Measurements from ENCODE around the gene ANKIB1.
"Not testable (repeated sequence)": the region's sequence is repeated elsewhere in the genome, so short reads cannot be mapped to it uniquely, and the experiment has no call there.

ANKIB1 gene

DNA sequence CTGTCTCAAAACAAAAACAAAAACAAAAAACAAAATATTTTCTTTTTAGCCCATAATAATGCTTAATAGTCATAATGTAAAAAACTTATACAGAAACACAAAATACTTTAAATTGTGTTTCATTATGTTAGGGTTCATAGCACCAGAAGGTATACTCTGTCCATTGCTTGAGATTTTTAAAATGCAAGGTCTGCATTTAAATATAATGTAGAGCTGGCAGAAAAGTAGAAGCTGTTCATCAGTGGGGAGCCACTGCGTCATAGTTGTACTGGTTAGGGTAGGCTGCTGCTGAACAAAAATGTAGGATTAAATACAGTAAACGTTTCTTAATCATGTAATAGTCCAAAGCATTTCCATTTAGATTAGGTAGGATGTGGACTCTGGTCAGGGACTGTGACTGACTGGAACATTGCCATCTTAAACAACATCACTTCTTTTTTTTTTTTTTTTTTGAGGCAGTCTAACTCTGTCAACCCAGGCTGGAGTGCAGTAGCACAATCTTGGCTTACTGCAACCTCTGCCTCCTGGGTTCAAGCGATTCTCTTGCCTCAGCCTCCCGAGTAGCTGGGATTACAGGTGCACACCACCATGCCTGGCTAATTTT lies 85.2 kb downstream of the ANKIB1 start:
- no peak for DNase-seq (ENCODE audit: low spot score)

- DNase-seq (ENCODE audit: low spot score), result no peak
Measured at GRCh38 chr7:92331508-92331907, 85.7 kb downstream of the ANKIB1 start.

- DNase-seq (ENCODE audit: low spot score), result no peak
Measured at GRCh38 chr7:92332782-92333181, 87.0 kb downstream of the ANKIB1 start.

DNA sequence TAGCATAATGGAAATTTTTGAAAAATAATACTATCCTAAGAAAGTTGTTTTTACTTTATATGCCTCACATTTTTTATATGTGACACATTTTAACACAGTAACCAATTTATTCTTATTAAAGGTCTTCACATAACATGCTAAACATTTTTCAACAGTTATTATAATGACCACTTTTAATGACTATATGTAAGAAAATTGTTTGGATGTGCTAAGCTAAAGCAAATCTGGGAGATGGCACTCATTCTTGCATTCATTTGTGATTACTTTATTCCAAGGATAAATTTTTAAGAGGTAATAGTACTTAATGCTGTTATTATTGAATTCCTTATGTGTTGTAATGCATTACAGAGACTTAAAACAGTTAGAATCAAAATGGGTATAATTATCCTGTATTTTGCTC lies 88.1 kb downstream of the ANKIB1 start:
- no peak for DNase-seq (ENCODE audit: low spot score)

GRCh38 chr7:92335574-92335973 lies 89.8 kb downstream of the ANKIB1 start:
- no peak for DNase-seq (ENCODE audit: low spot score)

DNA sequence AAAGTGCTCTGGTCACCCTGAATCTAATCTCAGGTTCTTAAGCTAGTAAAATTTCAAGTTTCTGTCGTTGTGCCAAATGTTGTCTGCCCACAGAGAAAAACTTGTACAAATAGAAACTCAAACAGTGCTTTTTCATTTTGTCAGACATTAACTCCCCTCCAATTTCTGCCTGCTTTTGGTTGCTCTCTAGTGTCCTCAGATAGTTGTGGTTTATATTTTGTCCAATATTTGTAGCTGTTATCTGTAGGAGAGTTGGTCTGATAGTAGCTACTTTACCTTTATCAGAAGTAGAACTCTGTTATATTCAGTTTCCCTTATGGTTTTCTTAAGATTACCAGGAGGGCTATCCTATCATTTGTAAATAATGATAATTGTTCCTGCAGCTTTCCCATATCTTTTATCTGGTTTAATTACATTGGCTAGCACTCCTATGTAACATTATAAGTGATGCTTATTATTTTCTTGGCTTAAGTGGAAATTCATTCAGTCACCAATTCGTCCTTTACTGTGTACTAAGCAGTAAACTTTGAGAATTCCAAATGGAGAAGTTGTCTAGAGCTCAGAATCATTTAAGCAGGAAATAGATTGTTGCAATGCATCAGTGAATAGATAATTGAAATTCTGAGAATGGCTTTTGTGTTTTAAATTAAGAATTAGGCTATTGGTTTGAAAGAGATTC lies 91.0 kb downstream of the ANKIB1 start:
- DNase-seq (ENCODE audit: low spot score), result no peak

GRCh38 chr7:92340016-92340415 lies 94.2 kb downstream of the ANKIB1 start:
- no peak for DNase-seq (ENCODE audit: low spot score)

GRCh38 chr7:92343714-92344113 lies 97.9 kb downstream of the ANKIB1 start:
- no peak for DNase-seq (ENCODE audit: low spot score)

DNA sequence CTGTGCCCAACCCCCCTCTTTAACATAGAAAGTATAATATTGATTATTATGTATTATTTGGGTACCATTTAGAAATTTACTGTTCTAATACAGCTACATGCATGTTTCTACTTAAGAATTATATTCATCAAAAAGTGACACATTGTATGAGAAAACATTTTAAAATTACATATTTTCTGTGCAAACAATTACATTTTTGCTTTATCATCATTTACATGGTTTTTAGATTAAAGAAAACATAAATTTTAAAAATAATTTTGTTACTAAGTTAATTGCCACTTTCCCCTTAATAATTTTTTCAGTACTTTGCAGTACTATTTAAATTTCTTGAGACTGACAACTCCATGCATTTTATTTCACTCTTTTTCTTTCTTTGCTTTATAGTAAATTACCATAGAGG lies 106.2 kb downstream of the ANKIB1 start:
- no peak for DNase-seq (ENCODE audit: low spot score)

- no peak for DNase-seq (ENCODE audit: low spot score)
Measured at GRCh38 chr7:92354214-92354613, 108.4 kb downstream of the ANKIB1 start.

- DNase-seq (ENCODE audit: low spot score), result no peak
Measured at GRCh38 chr7:92356406-92356805, 110.6 kb downstream of the ANKIB1 start.

GRCh38 chr7:92357260-92357659 lies 111.5 kb downstream of the ANKIB1 start:
- no peak for DNase-seq (ENCODE audit: low spot score)

DNA sequence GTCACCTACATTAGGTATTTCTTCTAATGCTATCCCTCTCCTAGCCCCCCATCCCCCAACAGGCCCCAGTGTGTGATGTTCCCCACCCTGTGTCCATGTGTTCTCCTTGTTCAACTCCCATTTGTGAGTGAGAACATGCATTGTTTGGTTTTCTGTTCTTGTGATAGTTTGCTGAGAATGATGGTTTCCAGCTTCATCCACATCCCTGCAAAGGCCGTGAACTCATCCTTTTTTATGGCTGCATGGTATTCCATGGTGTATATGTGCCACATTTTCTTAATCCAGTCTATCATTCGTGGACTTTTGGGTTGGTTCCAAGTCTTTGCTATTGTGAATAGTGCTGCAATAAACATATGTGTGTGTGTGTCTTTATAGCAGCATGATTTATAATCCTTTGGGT lies 113.4 kb downstream of the ANKIB1 start:
- not testable (repeated sequence) for DNase-seq (ENCODE audit: low spot score)

GRCh38 chr7:92359801-92360200 lies 114.0 kb downstream of the ANKIB1 start:
- no peak for DNase-seq (ENCODE audit: low spot score)

DNA sequence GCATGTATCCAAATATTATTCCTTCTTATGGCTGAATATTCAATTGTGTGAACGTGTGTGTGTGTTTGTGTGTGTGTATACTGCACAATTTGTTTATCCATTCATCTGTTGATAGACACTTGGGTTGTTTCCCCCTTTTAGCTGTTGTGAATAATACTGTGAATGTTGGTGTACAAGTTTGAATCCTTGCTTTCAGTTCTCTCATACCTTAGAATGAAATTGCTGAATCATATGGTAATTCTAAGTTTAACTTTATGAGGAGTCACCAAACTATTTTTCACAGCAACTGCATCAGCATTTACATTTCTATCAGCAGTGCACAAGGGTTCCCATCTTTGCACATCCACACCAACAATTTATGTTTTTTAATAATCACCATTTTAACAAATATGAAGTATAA lies 114.6 kb downstream of the ANKIB1 start:
- no peak for DNase-seq (ENCODE audit: low spot score)

DNA sequence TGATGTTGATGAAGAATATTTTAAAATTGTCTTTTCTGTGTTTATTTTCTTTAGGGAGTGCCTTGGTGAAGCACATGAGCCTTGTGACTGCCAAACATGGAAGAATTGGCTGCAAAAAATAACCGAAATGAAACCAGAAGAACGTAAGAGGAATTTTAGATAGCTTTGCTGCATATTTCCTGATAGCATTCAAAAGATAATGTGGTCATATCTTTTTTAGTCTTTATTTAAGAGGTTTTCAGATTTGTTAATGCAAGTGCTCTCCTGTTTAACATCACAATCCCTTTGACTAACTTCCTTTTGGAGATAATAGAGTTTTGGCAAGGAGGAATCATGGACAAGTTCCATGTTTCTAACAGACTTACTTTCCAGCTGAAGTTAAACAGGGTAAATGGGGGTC lies 116.4 kb downstream of the ANKIB1 start:
- DNase-seq (ENCODE audit: low spot score), result no peak

- no peak for DNase-seq (ENCODE audit: low spot score)
Measured at GRCh38 chr7:92366730-92367129, 121.0 kb downstream of the ANKIB1 start.

GRCh38 chr7:92368741-92369140 lies 123.0 kb downstream of the ANKIB1 start:
- no peak for DNase-seq (ENCODE audit: low spot score)

GRCh38 chr7:92375013-92375412 lies 129.2 kb downstream of the ANKIB1 start:
- no peak for DNase-seq (ENCODE audit: low spot score)

- DNase-seq (ENCODE audit: low spot score), result no peak
Measured at GRCh38 chr7:92391071-92391470, 145.3 kb downstream of the ANKIB1 start.

DNA sequence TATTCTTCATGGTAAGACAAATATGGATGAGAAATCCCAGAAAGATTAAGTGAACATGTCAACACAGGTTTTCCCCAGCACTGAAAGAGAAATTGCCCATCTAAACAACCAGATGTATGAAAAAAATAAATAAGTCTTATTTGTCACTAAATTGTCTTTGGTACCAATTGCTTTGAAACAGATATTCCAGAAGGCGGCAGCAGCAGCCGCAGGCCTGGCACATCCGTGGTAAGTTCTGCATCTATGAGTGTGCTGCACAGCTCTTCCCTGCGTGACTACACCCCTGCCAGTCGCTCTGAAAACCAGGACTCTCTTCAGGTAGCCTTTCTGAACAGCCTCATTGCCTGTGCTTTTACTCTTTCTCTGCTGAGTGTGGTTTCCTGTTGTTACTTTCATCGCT lies 151.8 kb downstream of the ANKIB1 start:
- DNase-seq (ENCODE audit: low spot score), result no peak

- DNase-seq (ENCODE audit: low spot score), result no peak
Measured at GRCh38 chr7:92400013-92400412, 154.2 kb downstream of the ANKIB1 start.

GRCh38 chr7:92402920-92403759 lies 157.4 kb downstream of the ANKIB1 start:
- no peak for DNase-seq (ENCODE audit: low spot score)

All from SW480 (cell line).